Heart right ventricle (tissue), 16 donors: ENCODE measurements around the gene PELI1. TPM values are rescaled to one million over a fixed set of nuclear protein-coding genes. Genes with fewer than 3 reads are reported as not detected.

Experiments used
- ATAC-seq, 8 donors: fragments of 200-7000 bp; cut with Tn5 transposase; one replicate each; pipeline ENCODE4 v1.9.1; 2020; ENCODE audit warnings: mild to moderate bottlenecking in 8 of 8, moderate library complexity in 8 of 8, moderate number of reproducible peaks in 1 of 8
- DNase-seq, 2 donors: peaks; one replicate each; pipeline ENCODE4 v3.0.0-alpha.2; 2020
- H3K27ac ChIP-seq, 10 donors: fragments of 200-600 bp; sonication (generic) in 2 of 10; one replicate each; pipeline versions ENCODE4 v1.5.0 to v1.8.0; 2020 to 2022; ENCODE audit warnings: mild to moderate bottlenecking in 3 of 10
- H3K27me3 ChIP-seq, 7 donors: fragments of 200-600 bp; one replicate each; pipeline ENCODE4 v1.8.0; 2021 to 2022; ENCODE audit warnings: mild to moderate bottlenecking in 2 of 7
- H3K36me3 ChIP-seq, 9 donors: fragments of 200-600 bp; sonication (generic) in 1 of 9; one replicate each; pipeline versions ENCODE4 v1.5.0 to v1.8.0; 2020 to 2022; ENCODE audit warnings: mild to moderate bottlenecking in 2 of 9
- H3K4me1 ChIP-seq, 9 donors: fragments of 200-600 bp; sonication (generic) in 1 of 9; one replicate each; pipeline versions ENCODE4 v1.5.0 to v1.8.0; 2020 to 2022; ENCODE audit warnings: mild to moderate bottlenecking in 4 of 9
- H3K4me3 ChIP-seq, 10 donors: fragments of 200-600 bp; sonication (generic) in 2 of 10; one replicate each; pipeline versions ENCODE4 v1.5.0 to v1.8.0; 2020 to 2022; ENCODE audit warnings: mild to moderate bottlenecking in 7 of 10, moderate library complexity in 2 of 10
- H3K9me3 ChIP-seq, 11 donors: fragments of 200-600 bp in 10 of 11; sonication (generic) in 2 of 11; one replicate each; pipeline versions ENCODE4 v1.5.0 to v1.8.0; 2013 to 2022; ENCODE audit warnings: mild to moderate bottlenecking in 2 of 11, control low read depth in 1 of 11, moderate library complexity in 1 of 11
- CTCF ChIP-seq, 9 donors: fragments of 200-600 bp; sonication (generic) in 2 of 9; IDR thresholded peaks; one replicate each; pipeline versions ENCODE4 v1.5.0 to v1.8.0; 2021 to 2022; ENCODE audit warnings: antibody characterized with exemption in 9 of 9, mild to moderate bottlenecking in 5 of 9, moderate library complexity in 1 of 9
- WGBS, 2 donors: extraction: QIAGEN DNeasy Blood & Tissue Kit; methylation state at CpG; one replicate each; pipeline ENCODE4 v1.1.7; 2013; ENCODE audit warnings: inconsistent platforms in 1 of 2; 5-methylcytosine and 5-hydroxymethylcytosine counted together
- intact Hi-C, 10 donors: fragments of 100-400 bp; cut with DNase I; formaldehyde crosslinking; loops; one replicate each; pipeline versions ENCODE4 v1.11.1 to v1.14.2; 2022
- polyA plus RNA-seq, 2 donors: library from polyadenylated mRNA; stranded (reverse); fragments of 200-250 nt; gene quantifications; one replicate each; pipeline ENCODE4 v1.2.3, GENCODE V29; 2013
- total RNA-seq, 10 donors: library from RNA; stranded (reverse); fragmentation: NEBNext Ultra II Directional in 3 of 10; extraction: Animal tissue kit (Norgen Biotek cat#: 25700) in 3 of 10; gene quantifications; one replicate each; pipeline versions ENCODE4 v1.2.1 to v1.2.4, GENCODE V29; 2021 to 2023
- donor health status: Arrhythmogenic right ventricular cardiomyopathy.
- donor health status: ischemic (EF 13 %, LVEDD 7.1; RV severe dilation, severe dysfunction).
- donor health status: healthy with polysubstance abuse.
- donor health status: DM: no; HTN: yes; CAD: no.
- donor health status: DM: no; HTN: no; CAD: no.
- donor health status: ischemic (EF 25% LVEDD 6.9; RV normal size, moderate dysfunction).
- donor health status: ischemic (EF 25% LVEDD 5.7; RV mildly dilated, moderate dysfunction).
- donor health status: healthy.
- donor health status: DM: yes; HTN: yes; CAD: no.
- donor health status: Ischemic cardiomyopathy.
- donor health status: ischemic (EF 35%, LVEDD 5.7; RV mildly dilated, moderate dysfunction).
- donor health status: nonischemic (EF 11% LVEDD 7.7; RV severe dilation, severe dysfunction).
- donor health status: DM: yes; HTN: yes; CAD: no.
- donor health status: PGD.
- donor health status: ischemic (EF 29% LVEDD 5.4; RV normal size, mild dysfunction).
- donor health status: nonischemic (EF 23%, LVEDD 6.1; RV moderate dilation, normal function).

PELI1 gene
- total and polyA plus RNA-seq, 12 donors = 6.0 to 15.6 (median 8.6) TPM

DNA sequence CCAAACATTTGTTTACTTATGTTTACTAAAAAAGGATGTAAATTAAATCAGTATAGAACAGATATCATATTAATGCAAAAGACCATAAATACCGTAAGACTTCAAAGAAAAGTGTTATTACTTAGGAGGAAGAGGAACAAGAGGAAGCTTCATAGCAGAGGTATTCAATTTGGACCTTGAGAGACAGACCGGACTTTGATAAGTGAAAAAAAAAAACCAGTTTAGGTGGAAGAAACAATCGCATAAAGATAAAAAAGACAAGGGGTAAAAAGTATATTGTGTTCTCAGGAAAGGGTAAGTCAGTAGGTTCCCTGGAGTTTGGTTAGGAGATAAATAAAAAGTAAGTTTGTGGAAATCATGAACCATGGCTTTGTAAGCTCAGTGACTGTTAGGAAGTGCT is 17.6 kb downstream of the PELI1 start:
- 74 to 85% methylated on average over 3 of the region's 3 CpGs for WGBS, 2 donors
- TF ChIP-seq CTCF (IDR thresholded peaks at IDR 0.05) = no peak
- Histone ChIP-seq H3K4me1 (peaks cover 0 to 62% (median 11%) of the 10 kb centered on the region in 9 donors), H3K27me3 (no peaks in the 10 kb centered on the region), H3K27ac (no peak overlapping the region), H3K36me3 (peaks cover 0 to 2% (median 0%) of the 10 kb centered on the region in 9 donors), H3K4me3 (no peak overlapping the region), H3K9me3 (peaks cover 0 to 5% (median 0%) of the 10 kb centered on the region in 11 donors)
- ATAC-seq = no peak
- DNase-seq = no peak
- intact Hi-C loops = no loop called here

GRCh38 chr2:64124571-64124970 is 19.6 kb downstream of the PELI1 start:
- Histone ChIP-seq H3K36me3 (peaks cover 0 to 14% (median 0%) of the 10 kb centered on the region in 9 donors), H3K4me1 (peaks cover 0 to 62% (median 14%) of the 10 kb centered on the region in 9 donors), H3K4me3 (no peak overlapping the region), H3K9me3 (peaks cover 0 to 5% (median 0%) of the 10 kb centered on the region in 11 donors), H3K27me3 (no peaks in the 10 kb centered on the region), H3K27ac (no peak overlapping the region)
- intact Hi-C loops = no loop called here
- ATAC-seq = no peak
- no peak for TF ChIP-seq CTCF (IDR thresholded peaks at IDR 0.05)
- DNase-seq = no peak

DNA sequence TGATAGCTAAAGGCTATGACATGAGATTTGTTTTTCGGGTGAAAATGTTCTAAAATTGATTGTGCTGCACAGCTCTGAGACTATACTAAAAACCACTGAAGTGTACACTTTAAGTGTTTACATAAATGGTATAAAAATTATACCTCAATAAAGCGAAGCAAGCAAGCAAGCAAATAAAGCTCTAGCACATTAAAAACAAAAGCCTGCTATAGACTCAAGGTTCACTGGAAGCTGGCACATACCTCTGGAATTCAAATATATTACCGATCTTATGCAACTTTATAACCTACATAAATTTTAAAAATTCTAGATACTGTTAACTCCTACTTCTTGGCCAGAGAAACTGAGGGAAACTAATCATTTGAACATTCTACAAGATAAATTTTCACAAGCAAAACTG is 20.1 kb downstream of the PELI1 start:
- Histone ChIP-seq H3K4me3 (no peak overlapping the region), H3K36me3 (peaks cover 0 to 14% (median 0%) of the 10 kb centered on the region in 9 donors), H3K4me1 (peaks cover 0 to 62% (median 18%) of the 10 kb centered on the region in 9 donors), H3K27ac (no peak overlapping the region), H3K9me3 (peaks cover 0 to 5% (median 0%) of the 10 kb centered on the region in 11 donors), H3K27me3 (no peaks in the 10 kb centered on the region)
- ATAC-seq = no peak
- TF ChIP-seq CTCF (IDR thresholded peaks at IDR 0.05) = no peak
- WGBS, 2 donors = 82 to 97% methylated on average over 3 of the region's 3 CpGs
- intact Hi-C loops = no loop called here
- DNase-seq = no peak

GRCh38 chr2:64123740-64124139 is 20.5 kb downstream of the PELI1 start:
- peaks cover 0 to 5% (median 0%) of the 10 kb centered on the region in 11 donors for H3K9me3 ChIP-seq
- peaks cover 0 to 62% (median 18%) of the 10 kb centered on the region in 9 donors for H3K4me1 ChIP-seq
- peaks cover 0 to 14% (median 0%) of the 10 kb centered on the region in 9 donors for H3K36me3 ChIP-seq
- DNase-seq (no peak), ATAC-seq (no peak)
- TF ChIP-seq CTCF (IDR thresholded peaks at IDR 0.05) = no peak
- no peak overlapping the region for H3K4me3 ChIP-seq
- H3K27me3 ChIP-seq = no peaks in the 10 kb centered on the region
- WGBS, 2 donors = 98 to 99% methylated on average over 1 of the region's 1 CpG
- H3K27ac ChIP-seq = no peak overlapping the region
- intact Hi-C loops = no loop called here
